GM10847 (cell line): Measurements from ENCODE around the gene SBF1.

Source experiments
- POLR2A ChIP-seq: IDR thresholded peaks from 2 replicates; pipeline ENCODE4 v1.6.1; 2011; ENCODE audit not compliant: insufficient read length; ENCODE audit errors: extremely low read depth

SBF1 gene

GRCh38 chr22:50418624-50419023, 56.2 kb downstream of the SBF1 start:
- TF ChIP-seq POLR2A = no peak

- TF ChIP-seq POLR2A = no peak
These were observed 57.2 kb downstream of the SBF1 start for GRCh38 chr22:50417411-50418210.

GRCh38 chr22:50416996-50417395, 57.8 kb downstream of the SBF1 start:
- no peak for TF ChIP-seq POLR2A

- TF ChIP-seq POLR2A = no peak
These were observed 59.4 kb downstream of the SBF1 start for GRCh38 chr22:50415426-50415825.

- no peak for TF ChIP-seq POLR2A
These were observed 60.2 kb downstream of the SBF1 start for GRCh38 chr22:50414476-50415248.

- no peak for TF ChIP-seq POLR2A
These were observed 66.5 kb downstream of the SBF1 start for GRCh38 chr22:50408311-50408710.

GRCh38 chr22:50406416-50407170, 68.2 kb downstream of the SBF1 start:
- no peak for TF ChIP-seq POLR2A

- no peak for TF ChIP-seq POLR2A
These were observed 71.1 kb downstream of the SBF1 start for GRCh38 chr22:50403701-50404101.

GRCh38 chr22:50401907-50402306, 72.9 kb downstream of the SBF1 start:
- no peak for TF ChIP-seq POLR2A

- TF ChIP-seq POLR2A = no peak
These were observed 73.9 kb downstream of the SBF1 start for GRCh38 chr22:50400931-50401330.

GRCh38 chr22:50400406-50400805, 74.4 kb downstream of the SBF1 start:
- TF ChIP-seq POLR2A = no peak

GRCh38 chr22:50399751-50400331, 75.0 kb downstream of the SBF1 start:
- TF ChIP-seq POLR2A = no peak

- no peak for TF ChIP-seq POLR2A
These were observed 75.8 kb downstream of the SBF1 start for GRCh38 chr22:50398831-50399648.

GRCh38 chr22:50396751-50397370, 78.0 kb downstream of the SBF1 start:
- no peak for TF ChIP-seq POLR2A
